ENCODE results near the gene COL27A1. TPM values are rescaled to one million over a fixed set of nuclear protein-coding genes. Genes with fewer than 3 reads are reported as not detected.

Gene COL27A1
- total and polyA plus RNA-seq, 8 donors, result 15.8 to 180 (median 147) TPM

DNA sequence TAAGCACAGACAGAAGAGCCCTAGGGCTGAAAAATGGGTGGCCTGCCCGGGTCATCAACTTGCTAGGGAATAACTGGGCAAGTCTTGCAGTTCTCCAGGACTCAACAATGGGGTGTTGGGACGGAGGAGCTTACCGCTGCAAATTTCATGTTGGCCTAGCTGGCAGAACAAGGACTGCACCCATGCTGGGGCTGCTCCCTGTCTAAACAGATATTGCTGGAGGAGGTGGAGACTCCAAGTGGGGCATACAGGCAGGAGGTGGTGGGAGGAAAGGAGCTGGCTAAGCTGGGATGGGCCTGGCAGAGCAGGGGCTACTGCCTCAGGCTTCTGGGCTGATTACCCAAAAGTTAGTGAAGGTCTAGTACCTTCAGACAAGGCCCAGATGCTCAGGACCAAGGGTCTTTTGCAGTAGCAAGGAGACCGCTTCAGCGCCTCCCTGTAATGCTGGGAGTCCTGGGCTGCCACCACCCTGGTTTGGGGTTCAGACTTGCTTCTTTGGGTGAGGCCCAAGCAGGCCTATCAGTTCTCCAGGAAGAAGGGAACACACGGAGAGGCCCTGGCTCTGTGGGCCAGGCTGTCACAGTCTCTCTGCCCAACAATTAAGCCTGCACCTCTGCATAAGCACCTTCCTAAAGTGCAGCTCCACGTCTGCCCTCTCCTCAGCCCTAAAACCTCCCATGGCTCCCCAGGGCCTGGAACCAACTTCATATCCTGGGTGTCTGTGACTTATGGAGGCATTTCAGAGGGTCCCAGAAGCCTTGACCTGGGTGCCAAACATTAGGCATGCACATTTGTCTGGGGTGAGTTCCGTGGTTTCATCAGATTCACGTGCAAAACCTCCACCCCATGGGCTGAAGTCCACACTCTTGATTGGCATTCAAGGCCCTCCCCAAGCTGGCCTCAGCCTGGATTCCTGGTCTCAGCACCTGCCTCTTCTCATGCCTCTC lies 32.0 kb upstream of the COL27A1 start:
- H3K4me1 ChIP-seq, result peaks cover 0 to 3% of the 10 kb centered on the region in 2 donors
- peaks cover 0 to 5% of the 10 kb centered on the region in 2 donors for H3K27me3 ChIP-seq
- ATAC-seq (no peak), DNase-seq (no peak)
- TF ChIP-seq, protein P1, sequence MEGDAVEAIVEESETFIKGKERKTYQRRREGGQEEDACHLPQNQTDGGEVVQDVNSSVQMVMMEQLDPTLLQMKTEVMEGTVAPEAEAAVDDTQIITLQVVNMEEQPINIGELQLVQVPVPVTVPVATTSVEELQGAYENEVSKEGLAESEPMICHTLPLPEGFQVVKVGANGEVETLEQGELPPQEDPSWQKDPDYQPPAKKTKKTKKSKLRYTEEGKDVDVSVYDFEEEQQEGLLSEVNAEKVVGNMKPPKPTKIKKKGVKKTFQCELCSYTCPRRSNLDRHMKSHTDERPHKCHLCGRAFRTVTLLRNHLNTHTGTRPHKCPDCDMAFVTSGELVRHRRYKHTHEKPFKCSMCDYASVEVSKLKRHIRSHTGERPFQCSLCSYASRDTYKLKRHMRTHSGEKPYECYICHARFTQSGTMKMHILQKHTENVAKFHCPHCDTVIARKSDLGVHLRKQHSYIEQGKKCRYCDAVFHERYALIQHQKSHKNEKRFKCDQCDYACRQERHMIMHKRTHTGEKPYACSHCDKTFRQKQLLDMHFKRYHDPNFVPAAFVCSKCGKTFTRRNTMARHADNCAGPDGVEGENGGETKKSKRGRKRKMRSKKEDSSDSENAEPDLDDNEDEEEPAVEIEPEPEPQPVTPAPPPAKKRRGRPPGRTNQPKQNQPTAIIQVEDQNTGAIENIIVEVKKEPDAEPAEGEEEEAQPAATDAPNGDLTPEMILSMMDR (IDR thresholded peaks at IDR 0.05), result no peak
- intact Hi-C loops (cut with DNase I), result no loop called here
- no peaks in the 10 kb centered on the region for H3K36me3 ChIP-seq
- no peak overlapping the region for H3K4me3 ChIP-seq
- H3K27ac ChIP-seq, result no peak overlapping the region
- H3K9me3 ChIP-seq, result peaks cover 0 to 11% of the 10 kb centered on the region in 2 donors

DNA sequence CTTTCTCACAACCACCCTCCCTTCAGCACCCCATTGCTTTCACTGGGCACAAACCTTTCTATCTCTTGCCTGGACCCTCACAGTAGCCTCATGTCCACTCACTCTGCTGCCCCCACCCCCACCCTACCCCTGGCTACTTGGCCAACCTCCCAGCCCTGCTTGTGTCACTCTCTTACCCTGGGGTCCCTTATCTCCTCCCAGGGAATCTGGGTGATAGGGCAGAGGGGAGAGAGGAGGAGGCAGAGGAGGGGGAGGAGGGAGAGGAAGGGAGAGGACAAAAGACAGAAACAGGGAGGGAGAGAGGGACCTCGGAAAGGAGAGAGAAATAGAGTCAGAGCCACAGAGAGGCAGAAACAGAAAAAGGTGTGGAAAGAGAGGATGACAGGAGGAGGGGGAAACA lies 31.2 kb upstream of the COL27A1 start:
- Histone ChIP-seq H3K4me3 (no peak overlapping the region), H3K27me3 (peaks cover 0 to 5% of the 10 kb centered on the region in 2 donors), H3K4me1 (peaks cover 0 to 1% of the 10 kb centered on the region in 2 donors), H3K9me3 (peaks cover 0 to 11% of the 10 kb centered on the region in 2 donors), H3K36me3 (no peaks in the 10 kb centered on the region), H3K27ac (no peak overlapping the region)
- TF ChIP-seq, protein P1 (IDR thresholded peaks at IDR 0.05), result no peak
- ATAC-seq, result no peak
- intact Hi-C loops (cut with DNase I), result no loop called here
- no peak for DNase-seq

DNA sequence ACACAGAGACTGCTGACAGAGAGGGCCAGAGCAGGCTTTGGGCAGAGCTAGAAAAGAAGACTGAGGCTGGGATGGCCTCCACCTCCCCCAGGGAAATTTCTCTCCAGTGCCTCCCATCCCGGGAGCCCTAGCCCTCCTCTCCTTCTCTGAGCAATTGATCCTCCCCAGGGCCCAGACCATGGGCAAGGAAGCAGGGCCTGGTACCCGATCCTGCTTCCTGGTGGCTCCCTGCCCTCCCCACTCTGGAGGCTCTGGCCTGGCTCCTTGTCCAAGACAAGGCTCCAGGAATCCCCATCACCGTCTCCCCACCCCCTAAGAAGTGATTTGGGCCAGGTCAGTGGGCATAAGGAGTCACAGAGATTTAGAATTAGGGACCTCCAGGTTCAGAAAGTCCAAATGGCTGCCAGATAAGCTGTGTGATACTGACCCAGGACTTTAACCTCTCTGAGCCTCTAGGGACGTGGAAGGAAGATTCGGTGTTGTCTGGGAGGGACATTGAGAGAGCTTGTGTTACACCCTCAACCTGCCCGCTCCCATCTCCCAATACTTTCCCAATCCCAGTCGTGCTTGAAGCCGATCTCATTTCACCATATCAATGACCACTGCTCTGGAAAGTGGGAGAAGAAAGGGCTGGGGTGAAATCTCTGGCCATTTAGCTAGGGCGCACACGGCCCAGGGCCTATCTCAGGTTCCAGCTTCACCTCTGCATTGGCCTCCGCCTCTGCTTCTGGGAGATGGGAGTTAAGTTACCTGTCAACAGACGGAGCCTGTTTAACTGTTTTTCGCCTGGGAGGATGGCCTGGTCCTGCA lies 30.5 kb upstream of the COL27A1 start:
- Histone ChIP-seq H3K9me3 (peaks cover 0 to 11% of the 10 kb centered on the region in 2 donors), H3K4me1 (no peaks in the 10 kb centered on the region), H3K27me3 (peaks cover 0 to 5% of the 10 kb centered on the region in 2 donors), H3K4me3 (no peak overlapping the region), H3K27ac (no peak overlapping the region), H3K36me3 (no peaks in the 10 kb centered on the region)
- no peak for ATAC-seq
- intact Hi-C loops (cut with DNase I), result no loop called here
- no peak for DNase-seq
- TF ChIP-seq, protein P1 (IDR thresholded peaks at IDR 0.05), result no peak

DNA sequence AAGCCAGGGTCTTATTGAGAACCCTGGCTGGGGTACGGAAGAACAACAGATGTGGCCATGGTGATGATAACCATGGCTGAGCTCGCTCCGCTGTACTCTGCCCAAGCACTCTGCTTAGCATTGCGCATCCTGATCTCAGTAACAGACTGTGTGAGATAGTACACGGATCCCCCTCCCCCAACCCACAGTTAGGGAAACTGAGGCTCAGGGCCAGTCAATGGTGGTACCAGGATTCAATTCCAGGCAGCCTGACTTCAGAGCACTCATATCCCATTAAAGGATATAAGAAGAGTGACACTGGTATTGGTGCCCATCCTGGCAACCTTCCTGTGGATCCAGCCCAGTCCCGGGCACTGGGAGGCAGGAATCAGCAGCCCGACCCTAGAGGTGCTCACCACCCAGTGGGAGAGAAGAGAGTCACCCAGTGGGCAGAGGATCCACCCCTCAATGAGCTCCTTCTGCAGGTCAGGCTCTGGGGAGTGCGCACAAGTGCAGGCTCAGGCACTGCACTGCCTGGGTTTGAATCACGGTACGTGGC lies 29.8 kb upstream of the COL27A1 start:
- TF ChIP-seq, protein P1 (IDR thresholded peaks at IDR 0.05), result no peak
- H3K9me3 ChIP-seq, result peaks cover 0 to 11% of the 10 kb centered on the region in 2 donors
- no peak for DNase-seq
- H3K27me3 ChIP-seq, result peaks cover 0 to 5% of the 10 kb centered on the region in 2 donors
- H3K36me3 ChIP-seq, result no peaks in the 10 kb centered on the region
- ATAC-seq, result no peak
- H3K4me1 ChIP-seq, result no peaks in the 10 kb centered on the region
- H3K4me3 ChIP-seq, result no peak overlapping the region
- H3K27ac ChIP-seq, result no peak overlapping the region
- intact Hi-C loops (cut with DNase I), result no loop called here
